ENCODE data around the gene AZIN2.

AZIN2 gene

DNA sequence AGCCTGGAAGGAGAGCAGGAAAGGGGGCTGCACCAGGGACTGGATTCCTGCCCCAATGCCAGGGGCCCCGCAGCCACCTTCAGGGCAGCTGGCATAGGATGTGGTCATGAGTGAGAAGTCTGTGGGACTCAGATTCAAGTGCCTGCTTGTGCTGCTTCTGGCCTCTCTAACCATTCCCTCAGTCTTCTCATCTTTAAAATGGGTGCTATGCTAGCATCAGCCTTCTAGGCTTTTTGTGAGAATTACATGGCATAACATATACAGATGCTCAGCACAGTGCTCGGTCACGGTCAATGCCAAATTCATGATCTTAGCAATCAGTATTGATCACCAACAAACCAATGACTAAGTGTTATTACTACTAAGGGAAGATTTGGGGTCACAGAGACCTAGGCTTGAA, 77.4 kb downstream of the AZIN2 start:
- DNase-seq: no peak

DNA sequence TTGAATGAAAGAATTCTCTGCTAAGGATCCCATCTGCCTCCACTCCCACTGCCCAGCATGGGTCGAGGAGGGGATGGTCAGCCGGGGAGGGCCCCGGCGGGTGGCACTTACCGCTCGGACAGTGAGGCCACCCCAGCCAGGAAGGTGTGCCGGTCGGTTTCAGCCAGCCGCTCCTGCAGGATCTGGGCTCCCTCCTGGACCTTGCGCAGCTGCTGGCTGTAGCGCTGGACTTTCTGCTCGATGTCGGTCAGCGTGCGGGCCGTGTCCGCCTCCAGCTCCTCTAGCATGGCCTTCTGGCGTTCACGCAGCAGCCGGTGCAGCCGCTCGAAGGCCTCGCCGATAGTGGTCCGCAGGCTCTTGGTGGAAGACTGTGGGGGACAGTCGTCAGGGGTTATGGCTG, 78.6 kb downstream of the AZIN2 start:
- DNase-seq: no peak

DNA sequence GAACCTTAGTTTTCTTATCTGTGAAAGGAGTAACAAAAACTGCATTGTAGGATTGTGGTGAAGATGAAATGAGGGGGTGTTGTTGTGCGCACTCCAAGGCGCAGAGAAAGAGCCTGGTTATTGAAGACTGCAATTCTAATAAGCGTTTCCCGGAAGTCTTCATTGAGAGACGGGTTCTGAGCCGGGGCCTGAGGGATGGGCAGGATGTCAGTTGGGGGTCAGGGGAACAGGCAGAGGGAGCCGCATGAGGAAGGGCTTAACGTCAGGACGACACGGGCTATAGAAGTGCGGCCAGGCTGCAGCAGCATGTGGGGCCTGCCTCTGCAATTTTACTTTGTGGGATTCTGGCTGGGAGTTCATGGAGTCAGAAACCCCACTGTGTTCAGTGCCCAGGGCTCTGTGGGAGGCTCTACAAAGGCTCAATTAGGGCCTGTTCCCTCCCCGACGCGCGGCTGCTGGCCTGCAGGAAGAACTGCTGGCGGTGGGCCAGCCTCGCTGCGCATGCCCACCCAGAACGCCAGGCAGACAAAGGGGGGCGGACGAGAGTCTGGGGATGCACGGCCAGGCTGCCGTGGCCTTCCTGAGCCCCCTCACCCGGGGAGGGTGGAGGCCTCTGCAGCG, 80.2 kb downstream of the AZIN2 start:
- DNase-seq: no peak

DNA sequence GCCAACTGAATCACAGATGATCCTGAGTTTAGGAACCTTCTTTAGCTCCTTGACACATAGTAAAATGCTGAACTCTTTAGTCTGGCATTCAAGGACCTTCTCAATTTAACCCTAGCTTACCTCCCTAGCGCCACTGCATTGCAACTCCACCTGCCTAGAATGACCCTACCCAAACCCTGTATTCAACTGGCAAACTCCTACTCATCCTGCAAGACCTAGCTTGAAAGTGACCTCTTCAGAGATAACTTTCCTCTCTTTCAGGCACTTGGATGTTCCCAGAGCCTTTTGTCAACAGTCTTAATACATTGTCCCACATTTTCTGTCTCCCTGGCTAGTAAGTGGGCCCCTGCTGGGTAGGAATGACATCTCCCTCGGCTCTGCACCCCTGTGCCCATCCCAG, 81.2 kb downstream of the AZIN2 start:
- no peak for DNase-seq

DNA sequence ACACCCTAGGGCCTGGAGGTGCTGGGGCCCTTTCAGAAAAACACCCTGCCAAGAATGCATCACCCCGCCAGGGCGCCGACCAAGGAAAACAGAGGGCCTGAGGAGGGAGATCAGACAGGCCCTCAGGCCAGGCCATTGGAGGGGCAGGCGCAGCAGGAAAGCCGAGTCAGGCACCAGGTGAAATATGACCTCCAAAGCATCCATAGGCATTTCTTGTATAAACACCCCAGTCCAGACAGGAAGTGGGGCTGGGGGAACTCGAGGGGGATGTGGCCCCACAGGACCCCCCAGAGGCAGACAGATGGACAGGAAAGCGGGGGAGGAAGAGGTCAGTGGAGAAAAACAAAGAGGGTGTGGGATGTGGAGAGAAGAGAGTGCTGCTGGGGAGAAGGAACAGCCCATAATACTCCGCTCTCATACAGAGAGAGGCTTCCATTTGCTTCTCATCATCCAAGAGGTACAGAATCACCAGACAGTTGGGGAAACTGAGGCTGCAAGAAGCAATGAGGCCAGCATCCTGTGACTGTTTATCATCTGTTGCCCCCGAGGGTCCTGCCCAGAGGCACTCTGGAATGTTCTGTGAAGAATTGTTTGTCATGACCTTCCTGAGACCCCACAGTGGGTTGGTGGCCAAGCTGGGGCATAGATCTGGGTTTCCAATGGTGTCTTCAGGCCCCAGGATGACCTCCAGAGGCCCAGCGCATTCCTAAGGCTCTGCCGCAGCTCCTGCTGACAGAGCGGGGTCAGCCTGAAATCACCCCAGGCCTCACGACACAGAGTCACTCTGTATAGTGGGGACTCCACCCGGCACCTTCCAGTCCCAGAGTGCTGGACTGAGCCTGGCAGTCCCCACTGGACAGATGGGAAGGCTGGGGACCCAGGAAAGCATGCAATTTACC, 82.9 kb downstream of the AZIN2 start:
- no peak for DNase-seq

DNA sequence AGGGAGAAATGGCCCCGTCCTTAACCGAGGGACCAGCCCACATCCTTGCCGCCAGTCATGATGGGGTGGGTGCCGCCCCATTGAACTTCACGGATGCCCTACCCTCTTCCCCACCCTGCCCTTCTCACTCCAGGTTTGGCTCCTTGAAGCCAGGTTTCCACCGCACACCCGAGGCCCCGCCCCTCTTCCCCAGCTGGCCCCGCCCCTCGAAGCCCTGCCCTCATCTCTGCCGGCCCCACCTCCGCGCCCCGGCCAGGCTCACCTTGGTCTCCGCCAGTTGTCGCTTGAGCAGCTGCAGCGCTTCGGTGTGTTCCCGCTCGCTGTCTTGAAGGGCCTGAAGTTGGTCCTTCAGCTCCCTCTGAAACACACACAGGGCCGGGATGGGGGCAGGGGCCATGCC, 84.3 kb downstream of the AZIN2 start:
- no peak for DNase-seq

DNA sequence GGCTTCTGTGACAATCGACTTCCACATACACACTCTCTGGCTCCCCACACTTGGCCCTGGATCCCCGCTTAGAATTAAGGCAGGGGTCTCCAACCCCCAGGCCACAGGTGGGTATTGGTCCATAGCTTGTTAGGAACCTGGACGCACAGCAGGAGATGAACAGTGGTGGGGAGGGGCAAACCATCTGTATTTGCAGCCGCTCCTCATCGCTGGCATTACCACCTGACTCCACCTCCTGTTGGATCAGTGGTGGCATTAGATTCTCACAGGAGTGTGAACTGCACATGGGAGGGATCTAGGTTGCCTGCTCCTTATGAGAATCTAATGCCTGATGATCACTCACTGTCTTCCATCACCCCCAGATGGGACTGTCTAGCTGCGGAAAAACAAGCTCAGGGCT, 84.9 kb downstream of the AZIN2 start:
- DNase-seq: no peak

DNA sequence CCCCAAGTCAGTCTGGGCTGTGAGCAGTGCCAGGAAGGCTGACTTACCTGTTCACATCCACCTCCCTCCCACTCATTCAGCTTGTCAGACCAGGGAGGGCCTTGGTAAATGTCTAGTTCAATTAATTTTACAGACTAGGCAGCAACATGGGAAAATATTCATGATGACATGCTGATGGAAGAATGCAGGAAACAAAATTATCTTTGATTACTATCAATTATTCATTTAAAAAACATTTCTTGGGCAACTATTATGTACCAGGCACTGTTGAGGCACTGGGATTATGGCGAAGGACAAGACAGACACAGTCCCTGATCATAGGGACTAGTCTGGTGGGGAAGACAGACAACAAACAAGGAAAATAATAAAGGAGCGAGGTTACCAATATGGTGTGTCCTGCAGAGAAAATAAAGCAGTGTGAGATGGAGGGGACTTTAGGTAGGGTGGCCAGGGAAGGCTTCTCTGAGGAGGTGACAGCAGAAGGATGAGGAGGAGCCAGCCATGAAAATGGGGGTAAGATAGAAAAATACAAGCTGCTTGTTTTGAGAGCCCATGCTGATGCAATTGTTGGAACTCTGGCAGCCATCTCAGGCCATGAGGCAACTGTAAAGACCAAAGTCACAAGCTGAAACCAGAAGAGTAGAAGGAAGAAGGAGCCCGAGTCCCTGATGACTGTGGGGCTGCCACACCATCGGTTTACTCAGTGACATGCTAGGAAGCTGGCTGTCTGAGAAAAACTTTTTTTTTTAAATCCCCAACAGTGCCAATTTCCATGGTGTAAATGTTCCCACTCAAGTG, 86.9 kb downstream of the AZIN2 start:
- DNase-seq: no peak

DNA sequence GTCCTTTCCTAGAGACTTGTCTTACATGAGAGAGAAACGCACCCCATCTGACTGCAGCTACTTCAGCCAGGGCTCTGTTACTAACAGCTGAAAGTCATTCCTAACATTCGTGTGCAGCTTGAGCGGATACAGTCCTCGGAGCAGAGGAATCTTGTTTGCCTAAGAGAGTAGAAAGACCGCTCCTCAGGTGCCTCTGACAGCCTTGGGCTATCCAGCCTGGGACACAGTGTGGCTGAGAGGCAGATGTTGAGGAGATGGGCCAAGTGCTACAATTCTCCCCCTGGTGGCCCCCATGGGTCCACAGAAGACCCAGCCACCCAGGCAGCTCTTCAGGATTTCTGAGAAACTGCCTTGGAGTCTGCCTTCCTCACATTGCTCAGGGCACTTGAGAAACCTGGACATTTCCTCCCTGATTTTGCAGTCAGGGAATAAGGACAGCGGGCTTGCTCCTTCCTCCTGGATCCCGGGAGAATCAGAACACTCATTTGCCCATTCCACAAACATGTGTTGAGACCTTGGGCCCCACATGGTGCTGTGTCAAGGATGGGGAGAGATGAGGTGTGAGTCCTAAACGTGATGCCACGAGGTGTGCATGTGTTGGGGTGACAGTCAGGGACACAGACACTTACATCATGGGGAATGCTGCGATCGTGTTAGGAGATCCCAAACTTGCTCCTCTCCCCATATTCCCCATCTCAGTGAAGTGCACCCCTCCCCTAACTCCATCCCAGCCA, 87.8 kb downstream of the AZIN2 start:
- DNase-seq: no peak

DNA sequence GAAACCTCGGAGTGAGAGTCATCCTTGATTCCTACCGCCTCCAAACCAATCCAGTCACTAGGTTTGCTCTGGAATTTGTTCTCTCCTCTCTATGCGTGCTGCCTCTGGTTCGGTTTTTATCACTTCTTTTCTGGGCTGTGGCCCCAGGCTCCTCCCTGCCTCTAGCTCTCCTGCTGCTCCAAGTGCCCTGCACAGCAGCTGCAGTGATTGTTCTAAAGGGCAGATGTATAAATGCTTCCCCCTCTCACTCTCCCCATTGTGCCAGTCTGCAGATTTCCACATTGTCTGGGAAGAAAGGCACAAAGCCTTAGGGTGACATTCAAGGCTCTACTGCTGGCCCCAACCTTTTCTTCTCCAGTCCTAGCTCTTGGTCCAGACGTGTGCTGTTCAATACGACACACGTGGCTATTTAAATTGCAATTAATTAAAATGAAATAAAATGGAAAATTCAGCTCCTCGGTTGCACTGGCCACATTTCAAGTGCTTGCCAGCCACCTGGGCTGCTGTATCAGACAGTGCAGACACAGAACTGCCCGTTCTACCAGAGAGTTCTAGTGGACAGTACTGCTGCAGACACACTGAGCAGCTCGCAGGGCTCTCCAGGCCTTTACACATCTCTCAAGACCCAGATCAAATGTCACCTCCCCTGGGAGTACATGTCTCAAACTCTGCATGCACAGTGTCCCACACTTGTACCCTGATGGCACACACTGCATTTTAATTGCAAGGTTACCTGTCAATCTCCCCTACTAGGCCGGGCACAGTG, 88.5 kb downstream of the AZIN2 start:
- DNase-seq: no peak

Data from NCI-H2171 (cell line).